CD8-positive, alpha-beta memory T cell (primary cell): ENCODE measurements around the gene C6orf15. TPM values are rescaled to one million over a fixed set of nuclear protein-coding genes. Genes with fewer than 3 reads are reported as not detected.

Experiments
- CTCF ChIA-PET: fragments of 350-600 bp; sonication (Branson Sonifier 250); formaldehyde crosslinking; loops from one replicate; lab custom pipeline; 2021; ENCODE audit warnings: antibody characterized with exemption; lab: Charles Lee
- POLR2A ChIA-PET: fragments of 350-600 bp; sonication (Branson Sonifier 250); formaldehyde crosslinking; loops from one replicate; lab custom pipeline; 2021; ENCODE audit warnings: antibody characterized with exemption; lab: Charles Lee
- DNase-seq, 5 donors: peaks; one replicate each; pipeline versions ENCODE4 v3.0.0 to v3.0.0-alpha.2; 2020 to 2022; ENCODE audit warnings: mixed read lengths in 1 of 5
- H3K27ac ChIP-seq: one replicate; pipeline ENCODE4 v1.7.0; 2013; ENCODE audit warnings: low read depth, mild to moderate bottlenecking, low read length, moderate library complexity
- H3K27me3 ChIP-seq: 2 replicates; pipeline ENCODE4 v1.7.0; 2013; ENCODE audit warnings: low read length, mild to moderate bottlenecking; ENCODE audit not compliant: insufficient read depth, poor library complexity, severe bottlenecking
- H3K36me3 ChIP-seq: 2 replicates; pipeline ENCODE4 v1.7.0; 2013; ENCODE audit warnings: mild to moderate bottlenecking, low read length, moderate library complexity; ENCODE audit not compliant: insufficient read depth
- H3K4me1 ChIP-seq: 2 replicates; pipeline ENCODE4 v1.7.0; 2013; ENCODE audit warnings: mild to moderate bottlenecking, low read length, moderate library complexity; ENCODE audit not compliant: insufficient read depth
- H3K4me3 ChIP-seq: 2 replicates; pipeline ENCODE4 v1.7.0; 2013; ENCODE audit warnings: mild to moderate bottlenecking, low read length
- H3K9me3 ChIP-seq: 2 replicates; pipeline ENCODE4 v1.7.0; 2013; ENCODE audit warnings: mild to moderate bottlenecking, low read length
- H3K27ac Mint-ChIP-seq, 8 donors: one replicate each; pipeline ENCODE4 v1.8.0; 2020 to 2021; ENCODE audit warnings: mixed read lengths in 8 of 8, mild to moderate bottlenecking in 6 of 8, inconsistent platforms in 3 of 8, moderate library complexity in 3 of 8
- H3K27me3 Mint-ChIP-seq, 2 donors: one replicate each; pipeline ENCODE4 v1.8.0; 2020 to 2021; ENCODE audit warnings: mixed read lengths in 2 of 2, mild to moderate bottlenecking in 1 of 2, moderate library complexity in 1 of 2
- H3K36me3 Mint-ChIP-seq, 3 donors: one replicate each; pipeline ENCODE4 v1.8.0; 2020 to 2021; ENCODE audit warnings: mixed read lengths in 3 of 3, inconsistent platforms in 1 of 3, mild to moderate bottlenecking in 1 of 3
- H3K4me1 Mint-ChIP-seq, 3 donors: one replicate each; pipeline ENCODE4 v1.8.0; 2020 to 2021; ENCODE audit warnings: mixed read lengths in 3 of 3, inconsistent platforms in 1 of 3, mild to moderate bottlenecking in 1 of 3
- H3K4me3 Mint-ChIP-seq, 7 donors: one replicate each; pipeline ENCODE4 v1.8.0; 2020 to 2021; ENCODE audit warnings: mixed read lengths in 7 of 7, mild to moderate bottlenecking in 6 of 7, moderate library complexity in 4 of 7, inconsistent platforms in 2 of 7
- H3K9me3 Mint-ChIP-seq, 5 donors: one replicate each; pipeline ENCODE4 v1.8.0; 2020 to 2022; ENCODE audit warnings: mixed read lengths in 5 of 5, mild to moderate bottlenecking in 3 of 5, moderate library complexity in 2 of 5, inconsistent platforms in 1 of 5
- polyA plus RNA-seq: library from polyadenylated mRNA; unstranded; fragments of 300-500 nt; fragmentation: Illumina TruSeq; gene quantifications from one replicate; pipeline ENCODE4 v1.2.3, GENCODE V29; 2021
- total RNA-seq, 2 experiments: library from RNA; stranded (reverse); gene quantifications; one replicate each; pipeline ENCODE4 v1.2.3, GENCODE V29; 2021

Gene C6orf15
- not detected for total RNA-seq
- not detected for polyA plus RNA-seq

DNA sequence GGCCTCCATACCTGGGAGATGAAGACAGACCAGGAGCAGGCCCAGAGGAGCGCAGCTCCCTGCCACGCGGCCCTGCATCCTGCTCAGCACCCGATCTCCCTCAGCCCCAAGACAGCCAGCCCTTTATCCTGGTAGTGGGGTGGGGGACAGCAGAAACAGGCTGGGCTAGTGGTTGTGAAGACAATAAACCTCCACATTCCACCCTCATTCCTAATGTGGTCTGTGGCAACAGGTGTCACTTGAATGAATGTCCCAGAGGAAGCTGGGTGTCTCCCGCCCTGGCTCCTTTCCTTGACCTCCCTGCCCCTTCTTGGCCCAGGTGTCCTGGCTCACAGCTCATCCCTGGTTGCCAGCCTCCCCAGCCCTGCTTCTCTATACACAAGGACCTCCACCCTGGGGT, at the start of gene C6orf15:
TSS of gene C6orf15 (minus strand) at position 98 of the 400 bp plus-strand sequence. CDS start at position 78, 20 bp downstream.
- peak within 1 kb of the TSS in 3 of 8 donors; percentile 24 to 83 (median 68) for H3K27ac Mint-ChIP-seq
- no peaks in the 10 kb centered on the region for H3K9me3 Mint-ChIP-seq
- H3K4me1 ChIP-seq: no peaks in the 10 kb centered on the region
- no peak within 1 kb of the TSS for H3K4me3 ChIP-seq
- H3K27me3 Mint-ChIP-seq: peaks cover 30 to 45% of the 10 kb centered on the region in 2 donors
- H3K27me3 ChIP-seq: no peaks in the 10 kb centered on the region
- DNase-seq: no peak
- ChIA-PET CTCF (interaction anchor here (0.7 to 3.1 kb wide), 2 partner anchors 15 to 25 kb away, joined by 3 to 9 read pairs; no protein-coding TSS in a partner anchor), POLR2A (no interaction called here)
- peaks cover 0 to 5% (median 3%) of the 10 kb centered on the region in 3 donors for H3K4me1 Mint-ChIP-seq
- no peaks in the 10 kb centered on the region for H3K36me3 Mint-ChIP-seq
- no peaks in the 10 kb centered on the region for H3K9me3 ChIP-seq
- H3K27ac ChIP-seq: no peak within 1 kb of the TSS
- no peak within 1 kb of the TSS for H3K4me3 Mint-ChIP-seq
- no peaks in the 10 kb centered on the region for H3K36me3 ChIP-seq

DNA sequence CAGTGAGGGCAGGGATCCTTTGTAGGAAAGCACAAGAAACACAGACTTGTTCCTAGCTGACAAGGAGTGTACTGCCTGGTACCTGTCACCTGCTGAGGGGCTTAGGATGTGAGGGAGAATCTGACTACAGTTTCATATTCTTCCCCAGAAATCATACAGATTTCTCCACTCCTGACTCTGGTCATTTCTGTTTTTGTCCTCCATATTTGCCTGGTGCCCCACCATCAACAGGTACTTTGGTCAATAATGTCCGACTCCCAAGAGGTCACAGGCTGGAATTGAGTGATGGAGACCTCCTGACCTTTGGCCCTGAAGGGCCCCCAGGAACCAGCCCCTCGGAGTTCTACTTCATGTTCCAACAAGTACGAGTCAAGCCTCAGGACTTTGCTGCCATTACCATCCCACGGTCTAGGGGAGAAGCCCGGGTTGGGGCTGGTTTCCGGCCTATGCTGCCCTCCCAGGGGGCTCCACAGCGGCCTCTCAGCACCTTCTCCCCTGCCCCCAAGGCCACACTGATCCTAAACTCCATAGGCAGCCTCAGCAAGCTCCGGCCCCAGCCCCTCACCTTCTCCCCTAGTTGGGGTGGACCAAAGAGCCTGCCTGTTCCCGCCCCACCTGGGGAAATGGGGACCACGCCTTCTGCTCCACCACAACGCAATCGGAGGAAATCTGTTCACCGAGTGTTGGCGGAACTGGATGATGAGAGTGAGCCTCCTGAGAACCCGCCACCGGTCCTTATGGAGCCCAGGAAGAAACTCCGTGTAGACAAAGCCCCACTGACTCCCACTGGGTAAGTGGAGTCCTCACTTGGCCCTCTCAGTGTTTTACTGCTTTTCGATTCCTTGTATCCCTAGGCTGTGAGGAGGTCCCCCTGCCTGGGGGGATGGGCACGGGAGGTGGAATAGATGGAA, 49.1 kb upstream of the C6orf15 start:
- ChIA-PET POLR2A (no interaction called here), CTCF (no interaction called here)
- H3K36me3 Mint-ChIP-seq: peaks cover 0 to 12% (median 3%) of the 10 kb centered on the region in 3 donors
- no peak overlapping the region for H3K4me3 Mint-ChIP-seq
- peaks cover 18% of the 10 kb centered on the region for H3K4me1 ChIP-seq
- no peaks in the 10 kb centered on the region for H3K27me3 Mint-ChIP-seq
- no peak overlapping the region for H3K4me3 ChIP-seq
- no peaks in the 10 kb centered on the region for H3K27me3 ChIP-seq
- H3K4me1 Mint-ChIP-seq: peaks cover 23 to 38% (median 33%) of the 10 kb centered on the region in 3 donors
- H3K27ac Mint-ChIP-seq: peak overlapping the region in 3 of 8 donors; percentile 2 to 75 (median 32)
- DNase-seq: no peak
- no peak overlapping the region for H3K27ac ChIP-seq
- H3K9me3 ChIP-seq: no peaks in the 10 kb centered on the region
- no peaks in the 10 kb centered on the region for H3K36me3 ChIP-seq
- H3K9me3 Mint-ChIP-seq: no peaks in the 10 kb centered on the region

DNA sequence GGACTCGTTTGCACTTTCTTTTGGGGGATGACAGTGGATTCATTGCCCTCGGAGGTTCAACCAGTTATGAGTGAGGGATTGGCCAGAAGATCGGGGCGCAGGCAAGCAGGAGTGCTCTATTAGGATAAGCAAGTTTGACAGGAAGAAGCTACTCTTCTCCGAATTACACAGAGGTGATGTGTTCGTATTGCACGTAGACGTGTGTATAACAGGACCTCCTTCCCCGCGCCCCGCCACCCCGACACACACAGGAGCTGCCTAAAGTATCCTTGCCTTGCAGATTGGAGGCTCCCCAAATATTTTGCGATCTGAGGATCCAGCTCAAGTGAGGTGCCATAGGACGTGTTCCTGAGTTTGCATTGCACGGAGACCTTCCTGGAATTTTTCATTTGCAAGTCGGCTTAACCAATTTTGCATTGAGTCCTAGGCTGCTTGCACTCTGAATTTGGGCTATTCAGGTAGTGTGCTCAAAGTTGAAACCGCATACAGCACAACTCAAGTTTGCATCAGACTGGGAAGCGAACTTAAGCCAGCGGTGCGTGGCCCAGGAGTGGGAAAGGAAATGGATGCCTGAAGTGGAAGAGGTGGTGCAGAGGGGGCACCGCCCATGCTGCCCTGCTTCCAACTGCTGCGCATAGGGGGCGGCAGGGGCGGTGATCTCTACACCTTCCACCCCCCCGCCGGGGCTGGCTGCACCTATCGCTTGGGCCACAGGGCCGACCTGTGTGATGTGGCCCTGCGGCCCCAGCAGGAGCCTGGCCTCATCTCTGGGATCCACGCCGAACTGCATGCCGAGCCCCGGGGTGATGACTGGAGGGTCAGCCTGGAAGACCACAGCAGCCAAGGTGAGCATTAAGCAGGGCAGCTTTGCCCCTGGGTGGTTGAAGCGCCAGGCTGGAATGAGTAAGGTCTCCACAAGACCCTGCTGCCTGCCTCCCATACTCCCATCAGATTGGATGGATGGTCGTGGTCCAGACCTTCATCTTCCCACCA, 46.8 kb upstream of the C6orf15 start:
- H3K36me3 ChIP-seq: peaks cover 4% of the 10 kb centered on the region
- peak overlapping the region; percentile 22 to 96 (median 90) for H3K27ac Mint-ChIP-seq
- DNase-seq: peak in 4 of 5 donors; percentile 13 to 64 (median 20)
- no peaks in the 10 kb centered on the region for H3K9me3 ChIP-seq
- H3K36me3 Mint-ChIP-seq: peaks cover 4 to 27% (median 4%) of the 10 kb centered on the region in 3 donors
- H3K4me1 ChIP-seq: peaks cover 18% of the 10 kb centered on the region
- peak overlapping the region; percentile 80 to 98 (median 88) for H3K4me3 Mint-ChIP-seq
- ChIA-PET CTCF (interaction anchor here (0.8 to 1.4 kb wide), 5 partner anchors 8 to 207 kb away, joined by 3 to 5 read pairs (median 3); no protein-coding TSS in a partner anchor), POLR2A (interaction anchor here (0.5 to 2.0 kb wide), 4 partner anchors 10 to 434 kb away, joined by 3 to 12 read pairs (median 5); no protein-coding TSS in a partner anchor)
- peak overlapping the region; percentile 70 for H3K27ac ChIP-seq
- no peaks in the 10 kb centered on the region for H3K27me3 ChIP-seq
- peaks cover 23 to 35% (median 33%) of the 10 kb centered on the region in 3 donors for H3K4me1 Mint-ChIP-seq
- no peaks in the 10 kb centered on the region for H3K9me3 Mint-ChIP-seq
- peak overlapping the region; percentile 88 for H3K4me3 ChIP-seq
- no peaks in the 10 kb centered on the region for H3K27me3 Mint-ChIP-seq

DNA sequence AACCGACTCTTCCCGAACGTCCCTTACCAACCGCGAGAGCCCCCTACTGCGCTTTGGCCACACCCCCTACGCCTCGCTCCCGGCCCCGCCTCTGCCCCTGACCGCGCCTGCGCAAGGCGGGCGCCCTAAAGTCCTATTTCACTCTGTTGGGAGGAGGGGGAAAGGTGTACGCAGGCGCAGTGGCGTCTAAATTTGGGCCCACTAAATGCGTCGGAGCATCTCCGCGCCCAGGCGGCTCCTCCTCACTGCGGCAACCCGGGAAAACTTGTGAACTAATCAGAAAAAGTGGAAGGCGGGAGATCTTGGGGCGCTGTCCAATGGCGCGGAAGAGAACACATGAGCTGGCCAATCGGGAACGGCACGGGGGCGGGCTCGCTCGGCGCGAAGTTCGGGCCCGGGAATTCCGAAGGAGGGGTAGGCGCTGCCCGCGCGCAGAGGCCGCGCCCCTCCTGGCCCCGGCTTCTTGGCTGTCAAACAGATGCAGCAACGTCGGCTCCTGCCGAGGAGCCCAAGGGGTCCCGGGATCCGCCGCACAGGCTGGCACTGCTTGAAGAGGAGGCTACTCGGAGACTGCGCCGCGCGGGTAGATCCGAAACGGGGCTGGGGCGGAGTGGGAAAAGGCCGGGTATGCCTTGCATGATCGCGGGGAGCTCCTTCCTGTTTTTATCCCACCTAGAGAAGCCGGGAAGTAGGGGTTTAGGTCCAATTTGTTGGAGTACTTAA, 45.9 kb upstream of the C6orf15 start, which contains the start of gene TCF19:
TSS of gene TCF19 (plus strand) at position 450 of the 723 bp plus-strand sequence. CDS start 881 bp downstream, outside the sequence.
- DNase-seq: peak; percentile 99 to 100 (median 99)
- Mint-ChIP-seq H3K36me3 (peaks cover 4 to 31% (median 4%) of the 10 kb centered on the region in 3 donors), H3K27ac (peak within 1 kb of the TSS; percentile 10 to 96 (median 90)), H3K4me1 (peaks cover 23 to 35% (median 33%) of the 10 kb centered on the region in 3 donors), H3K9me3 (no peaks in the 10 kb centered on the region), H3K4me3 (peak within 1 kb of the TSS; percentile 80 to 98 (median 88)), H3K27me3 (no peaks in the 10 kb centered on the region)
- peak within 1 kb of the TSS; percentile 88 for H3K4me3 ChIP-seq
- H3K27ac ChIP-seq: peak within 1 kb of the TSS; percentile 70
- POLR2A ChIA-PET: interaction anchor here (0.5 to 2.0 kb wide), 4 partner anchors 9 to 678 kb away, joined by 3 to 12 read pairs (median 6); no protein-coding TSS in a partner anchor
- CTCF ChIA-PET: interaction anchor here (0.6 to 1.4 kb wide), 3 partner anchors 11 to 208 kb away, joined by 3 to 5 read pairs (median 3); no protein-coding TSS in a partner anchor
- peaks cover 4% of the 10 kb centered on the region for H3K36me3 ChIP-seq
- H3K4me1 ChIP-seq: peaks cover 18% of the 10 kb centered on the region
- no peaks in the 10 kb centered on the region for H3K9me3 ChIP-seq
- no peaks in the 10 kb centered on the region for H3K27me3 ChIP-seq

DNA sequence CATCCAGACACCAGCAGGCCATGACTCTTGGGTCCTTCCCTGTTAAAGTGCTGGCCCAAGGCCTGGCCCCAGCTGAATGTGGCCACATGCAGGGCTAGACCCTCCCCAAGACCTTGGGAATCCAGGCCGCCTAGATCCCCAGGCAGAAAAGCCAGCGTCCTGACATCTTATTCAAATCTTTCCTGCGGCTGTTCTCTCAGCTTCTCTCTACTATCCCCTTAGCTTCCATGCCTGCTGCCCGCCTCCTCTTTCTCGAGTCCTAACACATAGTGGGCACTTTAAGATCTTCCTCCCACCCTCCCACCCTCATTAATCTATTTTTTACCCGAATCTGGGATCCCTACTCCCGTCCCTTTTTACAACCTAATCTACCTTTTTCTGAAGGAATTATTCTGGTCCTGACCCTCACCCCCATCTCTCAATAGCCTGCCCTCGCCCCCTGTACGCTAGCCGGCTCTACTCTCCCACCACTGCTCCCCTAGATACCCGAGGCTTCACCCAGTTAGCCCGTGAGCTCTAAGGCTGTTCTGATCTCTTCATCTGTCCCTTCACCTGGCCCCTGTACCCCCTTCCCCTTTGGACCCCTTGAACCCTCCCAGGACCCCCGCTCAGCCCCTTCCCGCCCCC, 45.3 kb upstream of the C6orf15 start, which contains the start of gene CCHCR1:
TSS of gene CCHCR1 (minus strand) at position 290 of the 627 bp plus-strand sequence. CDS start at position 88, 202 bp downstream.
- H3K27me3 ChIP-seq: no peaks in the 10 kb centered on the region
- H3K36me3 Mint-ChIP-seq: peaks cover 4 to 34% (median 6%) of the 10 kb centered on the region in 3 donors
- no peak for DNase-seq
- ChIA-PET POLR2A (interaction anchor here (0.5 to 2.0 kb wide), 3 partner anchors 40 to 678 kb away, joined by 3 to 12 read pairs (median 4); no protein-coding TSS in a partner anchor), CTCF (interaction anchor here (0.6 to 1.4 kb wide), 2 partner anchors 12 to 20 kb away, joined by 3 read pairs; no protein-coding TSS in a partner anchor)
- H3K4me1 ChIP-seq: peaks cover 18% of the 10 kb centered on the region
- peak within 1 kb of the TSS; percentile 70 for H3K27ac ChIP-seq
- H3K4me3 Mint-ChIP-seq: peak within 1 kb of the TSS; percentile 80 to 98 (median 88)
- H3K9me3 Mint-ChIP-seq: no peaks in the 10 kb centered on the region
- H3K4me3 ChIP-seq: peak within 1 kb of the TSS; percentile 88
- H3K36me3 ChIP-seq: peaks cover 4% of the 10 kb centered on the region
- no peaks in the 10 kb centered on the region for H3K9me3 ChIP-seq
- H3K27ac Mint-ChIP-seq: peak within 1 kb of the TSS; percentile 10 to 96 (median 90)
- H3K4me1 Mint-ChIP-seq: peaks cover 23 to 35% (median 33%) of the 10 kb centered on the region in 3 donors
- no peaks in the 10 kb centered on the region for H3K27me3 Mint-ChIP-seq

DNA sequence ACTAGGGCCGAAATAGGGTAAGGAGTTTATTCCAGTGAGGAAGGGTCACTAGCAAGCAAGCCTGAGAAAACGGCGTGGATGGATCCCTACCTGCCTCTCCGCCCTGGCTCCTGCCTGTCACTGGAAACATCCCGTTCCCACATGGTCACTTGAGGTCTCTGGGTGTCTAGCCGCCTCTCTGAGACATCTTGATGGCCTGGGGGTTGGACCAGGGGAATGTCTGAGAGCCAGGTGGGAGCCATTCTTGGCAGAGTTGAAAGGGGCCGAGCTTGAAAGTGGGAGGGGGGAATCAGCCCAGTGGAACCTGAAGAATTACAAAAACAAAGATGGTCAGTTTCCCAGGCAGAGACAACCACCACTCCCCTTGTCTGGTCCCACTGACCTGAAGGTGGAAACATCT, 44.3 kb upstream of the C6orf15 start:
- Histone ChIP-seq H3K4me3 (no peak overlapping the region), H3K9me3 (no peaks in the 10 kb centered on the region), H3K36me3 (peaks cover 4% of the 10 kb centered on the region), H3K4me1 (peaks cover 18% of the 10 kb centered on the region), H3K27ac (no peak overlapping the region), H3K27me3 (no peaks in the 10 kb centered on the region)
- CTCF ChIA-PET: no interaction called here
- Mint-ChIP-seq H3K27me3 (no peaks in the 10 kb centered on the region), H3K9me3 (no peaks in the 10 kb centered on the region), H3K36me3 (peaks cover 3 to 35% (median 4%) of the 10 kb centered on the region in 3 donors), H3K4me3 (peak overlapping the region in 4 of 7 donors; percentile 25 to 90 (median 84)), H3K4me1 (peaks cover 23 to 35% (median 33%) of the 10 kb centered on the region in 3 donors), H3K27ac (peak overlapping the region in 1 of 8 donors; percentile 29)
- POLR2A ChIA-PET: no interaction called here
- DNase-seq: no peak
